NCI-H1092 (cell line): ENCODE measurements around the gene RMRP.
"Not testable (repeated sequence)": the region's sequence is repeated elsewhere in the genome, so short reads cannot be mapped to it uniquely, and the experiment has no call there.

Experiments
- DNase-seq: peaks from one replicate; lab custom pipeline; 2025; lab: John Stamatoyannopoulos, UW

Gene RMRP

DNA sequence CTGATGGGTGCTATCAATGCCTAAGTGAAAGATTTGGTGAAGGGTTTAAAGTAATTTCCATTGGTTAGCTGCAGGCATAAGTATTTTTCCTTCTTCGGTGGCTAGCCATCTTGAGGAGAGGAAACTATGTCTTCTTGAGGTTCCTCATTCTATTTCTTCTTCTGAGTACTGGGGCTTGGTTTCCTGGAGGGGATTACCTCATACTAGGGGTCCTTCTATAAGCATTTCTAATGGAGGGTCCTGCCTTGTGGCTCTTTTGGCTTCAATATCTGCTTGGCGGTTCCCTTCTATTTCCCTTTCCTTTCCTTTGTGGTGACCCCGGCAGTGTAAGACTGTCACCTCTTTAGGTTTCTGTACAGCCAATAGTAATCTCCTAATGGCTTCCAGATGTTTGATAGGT lies 16.3 kb downstream of the RMRP start:
- not testable (repeated sequence) for DNase-seq

DNA sequence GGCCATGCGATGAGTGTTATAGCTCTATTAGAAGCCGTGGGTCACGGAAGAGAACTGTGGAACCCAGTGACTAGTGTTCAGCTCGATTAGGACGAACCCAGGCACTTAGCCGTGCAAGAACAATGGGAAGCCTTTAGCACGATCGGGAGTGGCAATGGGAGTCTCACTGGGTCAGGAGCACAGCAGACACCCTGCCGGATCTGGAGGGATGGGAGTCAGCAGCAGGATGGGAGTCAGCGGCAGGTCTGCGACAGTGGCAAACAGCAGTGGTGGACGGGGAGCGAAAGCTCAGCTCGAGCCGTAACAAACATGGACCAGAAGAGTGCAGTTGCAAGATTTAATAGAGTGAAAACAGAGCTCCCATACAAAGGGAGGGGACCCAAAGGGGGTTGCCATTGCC lies 17.4 kb downstream of the RMRP start:
- DNase-seq: not testable (repeated sequence)

DNA sequence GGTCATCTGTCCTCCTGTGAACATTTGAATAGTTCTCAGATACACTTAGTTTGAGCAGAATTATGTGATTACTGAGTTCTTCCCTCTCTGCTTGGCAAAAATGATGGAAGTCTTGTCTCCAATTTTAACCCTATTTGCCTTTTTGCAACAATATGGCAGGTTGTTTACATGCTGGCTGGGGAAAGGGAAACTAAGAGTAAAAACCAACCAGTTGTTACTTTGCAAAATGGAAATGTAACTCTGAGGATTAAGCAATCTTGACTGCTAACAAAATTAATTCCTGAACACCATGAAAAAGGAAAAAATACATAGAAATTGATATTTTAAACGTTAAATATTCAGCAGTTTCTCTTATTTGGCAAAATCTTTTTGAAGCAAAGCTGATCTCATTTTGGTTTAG lies 18.2 kb downstream of the RMRP start:
- DNase-seq: no peak

DNA sequence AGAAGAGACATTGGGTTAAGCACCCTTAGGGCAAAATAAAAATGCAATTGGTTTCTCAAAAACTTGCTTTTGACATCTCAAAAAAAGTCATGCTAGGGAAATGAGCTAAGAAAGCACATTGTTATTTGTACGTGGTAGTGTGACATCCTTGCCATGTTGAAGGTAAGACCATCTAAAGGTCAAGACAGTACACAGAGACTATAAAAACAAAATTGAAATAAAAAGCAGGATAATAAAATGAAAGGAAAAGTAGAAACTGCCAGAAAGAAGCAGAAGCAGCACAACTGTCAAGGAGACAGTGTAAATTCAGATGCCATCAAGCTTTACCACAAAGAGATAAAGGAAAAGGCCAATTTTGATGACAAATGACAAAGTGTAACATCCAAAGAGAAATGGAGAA lies 18.6 kb downstream of the RMRP start:
- not testable (repeated sequence) for DNase-seq

DNA sequence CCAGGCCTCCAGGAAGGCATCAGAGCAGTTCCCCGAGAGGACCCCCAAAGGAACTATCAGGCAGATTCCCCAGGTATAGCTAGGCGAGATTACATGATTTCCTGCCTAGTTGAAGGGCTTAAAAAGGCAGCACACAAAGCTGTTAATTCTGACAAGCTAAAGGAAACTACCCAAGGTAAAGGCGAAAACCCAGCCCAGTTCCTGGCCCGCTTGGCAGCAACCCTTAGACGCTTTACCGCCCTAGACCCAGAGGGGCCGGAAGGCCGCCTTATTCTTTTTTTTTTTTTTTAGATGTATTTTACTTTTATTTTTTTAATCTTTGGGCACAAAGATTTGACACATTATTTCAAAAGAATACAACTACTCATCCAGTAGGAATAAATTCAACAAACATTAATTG lies 19.1 kb downstream of the RMRP start:
- DNase-seq: not testable (repeated sequence)

DNA sequence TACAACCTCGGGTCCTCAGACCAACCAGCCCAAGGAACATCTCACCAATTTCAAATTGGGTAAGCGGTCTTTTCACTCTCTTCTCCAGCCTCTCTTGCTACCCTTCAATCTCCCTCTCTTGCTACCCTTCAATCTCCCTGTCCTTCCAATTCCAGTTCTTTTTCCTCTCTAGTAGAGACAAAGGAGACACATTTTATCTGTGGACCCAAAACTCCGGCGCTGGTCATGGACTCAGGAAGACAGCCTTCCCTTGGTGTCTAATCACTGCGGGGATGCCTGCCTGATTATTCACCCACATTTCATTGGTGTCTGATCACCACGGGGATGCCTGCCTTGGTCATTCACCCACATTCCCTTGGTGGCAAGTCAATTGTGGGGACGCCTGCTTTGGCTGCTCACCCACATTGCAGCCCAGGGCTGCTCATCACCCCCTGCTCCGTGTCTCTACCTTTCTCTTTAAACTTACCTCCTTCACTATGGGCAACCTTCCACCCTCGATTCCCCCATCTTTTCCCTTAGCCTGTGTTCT lies 20.3 kb downstream of the RMRP start:
- not testable (repeated sequence) for DNase-seq

DNA sequence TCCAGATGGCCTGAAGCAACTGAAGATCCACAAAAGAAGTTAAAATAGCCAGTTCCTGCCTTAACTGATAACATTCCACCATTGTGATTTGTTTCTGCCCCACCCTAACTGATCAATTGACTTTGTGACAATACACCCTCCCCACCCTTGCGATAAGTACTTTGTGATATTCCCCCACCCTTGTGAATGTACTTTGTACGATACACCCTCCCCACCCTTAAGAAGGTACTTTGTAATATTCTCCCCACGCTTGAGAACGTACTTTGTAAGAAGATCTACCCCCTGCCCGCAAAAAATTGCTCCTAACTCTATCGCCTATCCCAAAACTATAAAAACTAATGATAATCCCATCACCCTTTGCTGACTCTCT lies 21.0 kb downstream of the RMRP start:
- DNase-seq: not testable (repeated sequence)

DNA sequence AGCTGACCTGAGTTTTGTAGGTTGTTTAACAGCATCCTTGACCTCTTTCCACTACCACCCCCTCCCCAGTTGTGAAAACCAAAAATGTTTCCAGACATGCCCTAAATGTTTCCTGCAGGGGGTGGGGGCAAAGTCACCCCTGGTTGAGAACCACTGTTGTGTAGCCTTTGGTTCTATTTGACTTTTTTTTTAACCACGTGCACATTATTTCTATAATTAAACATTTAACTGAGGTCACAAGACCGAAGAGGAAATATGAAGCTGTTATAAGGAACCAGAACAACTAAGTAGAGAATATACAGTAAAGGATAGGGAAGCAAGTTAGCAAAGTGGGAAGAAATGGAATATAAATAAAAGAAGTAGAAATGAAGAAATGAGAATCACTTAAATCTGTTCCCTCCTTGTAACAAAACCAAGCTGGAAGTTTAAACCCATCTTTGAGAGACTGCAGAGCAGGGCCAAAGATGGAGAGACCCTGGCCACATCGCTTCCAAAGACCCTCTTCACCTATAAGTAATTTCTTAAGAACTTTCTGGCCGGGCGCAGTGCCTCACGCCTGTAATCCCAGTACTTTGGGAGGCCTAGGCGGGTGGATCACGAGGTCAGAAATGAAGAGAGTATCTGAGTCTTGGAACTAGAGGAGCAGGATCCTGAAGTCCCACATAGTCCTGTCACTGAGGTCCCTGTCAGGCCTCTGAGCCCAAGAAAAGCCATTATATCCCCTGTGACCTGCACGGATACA lies 21.5 kb downstream of the RMRP start:
- no peak for DNase-seq

DNA sequence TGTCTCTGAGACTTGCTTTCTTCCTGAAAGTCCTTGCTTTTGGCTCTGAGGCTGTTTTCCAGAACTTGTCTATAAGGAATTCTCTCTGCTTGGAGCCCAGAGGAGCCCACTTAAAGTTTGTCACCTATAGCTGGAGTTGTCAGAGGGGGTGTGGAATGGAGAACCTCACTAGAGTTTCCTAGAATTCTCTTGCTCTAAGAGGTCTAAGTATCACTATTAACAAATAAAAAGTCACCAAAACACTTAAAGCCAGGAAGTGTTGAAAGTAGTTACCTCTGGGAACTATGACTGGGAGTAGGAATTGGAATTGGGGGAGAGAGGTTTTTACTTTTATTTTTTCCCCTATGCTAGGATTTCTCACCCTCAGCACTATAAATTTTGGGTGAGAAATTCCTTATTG lies 22.1 kb downstream of the RMRP start:
- DNase-seq: no peak

DNA sequence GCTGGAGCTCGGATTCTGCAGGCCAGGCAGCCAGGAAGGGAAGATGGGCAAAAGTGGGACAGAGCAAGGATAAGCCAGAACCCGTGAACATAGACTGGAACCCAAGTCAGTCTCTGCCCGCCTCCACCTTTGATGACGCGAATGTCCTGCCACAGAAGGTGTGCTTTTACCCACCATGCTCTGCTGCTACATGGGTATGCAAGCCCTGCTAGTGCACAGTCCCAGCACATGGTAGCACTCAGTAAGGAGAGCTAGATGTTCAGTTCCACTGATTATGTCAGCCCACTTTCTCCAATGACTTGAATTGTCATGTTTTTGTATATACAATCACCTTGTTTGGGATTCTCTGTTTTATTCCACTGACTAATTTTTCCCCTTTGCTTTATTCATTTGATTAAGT lies 28.2 kb downstream of the RMRP start:
- no peak for DNase-seq

DNA sequence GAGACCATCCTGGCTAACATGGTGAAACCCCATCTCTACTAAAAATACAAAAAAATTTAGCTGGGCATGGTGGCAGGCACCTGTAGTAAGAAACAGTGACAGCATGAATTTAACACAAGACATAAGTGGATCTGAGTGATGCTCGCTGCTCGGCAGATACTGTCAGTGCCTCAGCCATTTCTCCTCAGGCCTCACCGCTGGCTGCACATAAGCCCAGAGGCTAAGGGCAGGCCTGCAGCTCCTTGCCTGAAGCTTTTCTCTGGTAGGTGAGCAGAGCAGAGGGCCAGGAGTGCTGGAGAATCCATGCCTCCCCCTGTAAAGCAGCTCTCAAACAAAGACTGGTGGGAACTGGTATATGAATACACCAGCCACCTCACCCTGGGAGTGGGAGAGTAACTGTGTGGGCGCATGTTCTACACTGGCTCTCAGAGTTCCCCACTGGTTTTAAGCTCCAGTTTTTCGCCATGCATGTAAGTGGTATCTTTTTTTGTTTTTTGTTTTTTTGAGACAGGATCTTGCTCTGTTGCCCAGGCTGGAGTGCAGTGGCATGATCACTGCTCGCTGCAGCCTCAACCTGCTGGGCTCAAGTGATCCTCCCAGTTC lies 29.3 kb downstream of the RMRP start:
- no peak for DNase-seq

DNA sequence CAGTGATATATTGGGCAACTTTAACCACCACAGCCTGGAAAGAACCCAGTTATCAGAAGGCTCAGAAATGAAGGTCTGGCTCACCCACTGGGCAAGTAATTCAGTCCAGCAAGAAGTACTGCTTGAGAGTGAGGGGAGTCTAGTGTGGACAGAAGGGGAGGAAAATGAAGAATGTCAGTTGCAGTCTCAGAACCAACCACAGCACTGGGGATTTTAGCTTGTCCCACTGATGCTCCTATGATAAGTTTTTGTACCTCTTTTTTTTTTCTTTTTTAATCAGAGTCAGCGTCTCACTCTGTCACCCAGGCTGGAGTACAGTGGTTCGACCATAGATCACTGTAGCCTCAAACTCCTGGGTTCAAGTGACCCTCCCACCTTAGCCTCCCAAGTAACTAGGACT lies 30.2 kb downstream of the RMRP start:
- DNase-seq: no peak

DNA sequence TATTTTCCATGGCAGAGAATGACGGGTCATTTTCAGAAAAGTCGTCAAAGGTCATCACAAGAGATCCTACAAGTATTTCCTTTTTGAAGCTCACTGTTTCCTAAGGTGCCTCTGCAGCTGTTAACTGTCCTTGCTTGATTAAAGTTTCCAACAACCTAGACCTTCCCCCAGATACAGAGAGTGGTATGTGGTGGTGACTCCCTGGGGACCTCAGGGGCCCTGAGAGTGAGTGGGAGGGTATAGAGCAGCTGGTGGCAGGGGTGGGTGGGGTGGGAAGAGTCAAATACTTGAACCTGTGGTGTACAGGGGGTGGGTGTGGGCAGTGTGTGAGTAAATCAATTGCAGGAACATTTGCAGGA lies 38.0 kb downstream of the RMRP start:
- no peak for DNase-seq

DNA sequence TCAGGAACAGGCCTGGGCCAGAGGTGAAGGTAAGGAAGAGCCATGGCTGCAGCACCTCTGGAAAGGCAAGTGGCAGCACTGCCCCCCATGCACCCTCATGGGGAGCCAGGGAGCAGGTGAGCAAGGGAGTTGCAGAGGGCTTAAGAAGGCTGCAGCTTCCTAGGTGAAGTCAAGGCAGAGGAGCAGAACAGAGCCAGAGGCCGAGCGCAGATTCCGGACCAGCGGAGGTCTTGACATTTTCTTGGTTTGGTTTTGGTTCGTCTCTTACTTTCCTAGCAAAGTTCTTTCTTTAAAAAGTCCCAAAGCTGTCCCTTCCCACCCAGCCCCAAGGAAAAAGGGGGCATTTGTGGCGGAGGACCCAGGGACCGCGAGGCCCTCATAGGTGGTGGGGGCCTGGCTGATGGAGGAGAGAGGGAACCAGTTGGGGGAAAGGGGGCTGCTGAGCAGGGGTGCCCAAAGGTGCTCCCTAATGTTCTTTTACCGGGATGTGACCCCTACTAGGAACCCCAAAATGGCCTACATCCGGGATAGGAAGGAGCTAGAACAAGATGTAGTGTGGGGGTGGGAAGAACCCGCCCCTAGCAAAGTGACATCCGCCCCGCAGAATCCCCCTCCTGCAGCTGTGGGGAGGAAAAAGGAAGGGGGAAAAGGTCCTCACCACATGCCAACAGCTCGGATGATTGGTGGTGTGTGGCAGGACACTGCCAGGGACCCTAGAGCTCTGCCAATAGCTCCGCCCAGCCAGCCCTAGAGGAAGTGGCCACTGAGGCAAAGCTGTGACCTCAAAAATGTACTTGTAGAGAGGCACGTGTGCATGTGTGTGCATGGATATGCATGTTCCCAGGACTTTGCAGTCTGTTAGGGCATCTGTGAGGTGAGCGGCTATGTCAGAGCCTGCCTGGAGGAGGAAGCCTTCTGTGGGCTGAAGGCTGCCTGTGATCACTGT lies 38.7 kb downstream of the RMRP start:
- no peak for DNase-seq

DNA sequence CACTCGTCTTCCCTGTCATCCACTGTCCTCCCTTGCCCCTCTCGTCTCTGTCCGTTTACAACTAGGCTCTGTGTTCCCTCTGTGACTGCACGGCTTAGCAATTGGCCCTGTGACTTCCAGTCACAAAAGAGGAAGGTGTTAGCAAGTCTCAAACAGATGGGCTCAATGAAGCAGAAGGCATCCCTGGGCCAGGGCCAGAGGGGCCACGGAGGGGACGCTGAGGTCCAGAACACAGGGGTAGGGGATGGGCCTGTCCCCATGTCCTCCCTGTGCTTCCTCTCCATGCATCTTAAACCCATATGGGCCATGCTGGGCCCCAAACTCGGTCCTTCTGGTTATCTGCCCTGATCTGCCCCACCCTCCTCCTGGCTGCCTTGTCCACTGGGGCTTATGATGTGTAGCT lies 39.5 kb downstream of the RMRP start, which contains the start of gene CD72:
CD72 (minus strand) TSS at position 89 of the 403 bp plus-strand sequence. CDS start 110 bp downstream, outside the sequence.
- DNase-seq: no peak

DNA sequence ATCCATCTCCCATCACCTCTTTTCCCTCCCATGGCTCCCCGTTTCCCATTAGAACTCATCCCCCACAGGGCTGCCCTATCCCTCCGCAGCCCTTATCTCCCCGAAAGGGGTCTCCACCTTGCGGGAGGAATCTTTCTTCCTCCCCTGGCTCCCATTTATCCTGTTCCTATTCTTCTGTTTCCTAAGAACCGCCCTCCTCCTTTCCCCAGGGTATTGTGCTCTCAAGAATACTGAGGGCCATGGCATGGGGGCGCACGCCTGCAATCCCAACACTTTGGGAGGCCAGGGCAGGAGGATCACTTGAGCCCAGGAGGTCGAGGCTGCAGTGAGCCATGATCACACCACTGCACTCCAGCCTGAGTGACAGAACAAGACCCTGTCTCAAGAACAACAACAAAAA lies 40.3 kb downstream of the RMRP start:
- DNase-seq: no peak

DNA sequence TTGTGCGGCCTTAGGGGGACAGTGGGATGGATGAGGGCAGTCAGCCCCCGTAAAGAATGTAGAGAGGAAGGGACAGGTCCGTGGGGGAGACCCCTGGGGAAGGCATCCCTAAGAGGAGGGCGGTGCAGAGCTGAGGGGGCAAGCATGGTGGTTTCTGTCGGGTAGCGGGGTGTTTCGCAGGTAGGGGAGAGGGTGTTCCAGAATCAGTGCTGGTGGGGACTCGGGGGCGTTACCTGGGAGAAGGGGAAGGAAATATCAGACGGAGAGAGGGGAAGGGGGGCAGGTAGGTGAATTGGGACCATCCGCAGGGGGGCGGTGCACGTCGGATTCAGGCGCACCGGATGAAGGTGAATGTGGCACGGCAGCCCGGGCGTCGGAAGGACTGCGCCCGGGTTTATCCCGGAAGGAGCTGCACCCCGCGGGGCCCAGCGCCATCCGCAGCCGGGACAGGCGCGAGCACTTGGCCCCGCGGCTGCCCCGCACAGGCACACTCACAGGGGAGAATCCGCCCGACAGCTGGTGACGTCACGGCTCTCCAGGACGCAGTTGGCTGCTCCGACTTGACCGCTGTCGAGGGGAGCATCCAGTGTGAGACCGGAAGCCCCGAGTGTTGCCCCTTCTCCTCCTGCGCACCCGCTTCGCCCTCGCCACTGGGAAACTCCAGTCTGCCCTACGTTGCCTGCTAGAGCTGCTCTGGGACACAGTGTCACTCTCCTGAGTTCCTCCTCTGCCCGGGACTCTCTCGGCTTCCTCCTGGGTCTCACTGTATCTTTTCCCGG lies 40.9 kb downstream of the RMRP start:
- DNase-seq: peak; percentile 13

DNA sequence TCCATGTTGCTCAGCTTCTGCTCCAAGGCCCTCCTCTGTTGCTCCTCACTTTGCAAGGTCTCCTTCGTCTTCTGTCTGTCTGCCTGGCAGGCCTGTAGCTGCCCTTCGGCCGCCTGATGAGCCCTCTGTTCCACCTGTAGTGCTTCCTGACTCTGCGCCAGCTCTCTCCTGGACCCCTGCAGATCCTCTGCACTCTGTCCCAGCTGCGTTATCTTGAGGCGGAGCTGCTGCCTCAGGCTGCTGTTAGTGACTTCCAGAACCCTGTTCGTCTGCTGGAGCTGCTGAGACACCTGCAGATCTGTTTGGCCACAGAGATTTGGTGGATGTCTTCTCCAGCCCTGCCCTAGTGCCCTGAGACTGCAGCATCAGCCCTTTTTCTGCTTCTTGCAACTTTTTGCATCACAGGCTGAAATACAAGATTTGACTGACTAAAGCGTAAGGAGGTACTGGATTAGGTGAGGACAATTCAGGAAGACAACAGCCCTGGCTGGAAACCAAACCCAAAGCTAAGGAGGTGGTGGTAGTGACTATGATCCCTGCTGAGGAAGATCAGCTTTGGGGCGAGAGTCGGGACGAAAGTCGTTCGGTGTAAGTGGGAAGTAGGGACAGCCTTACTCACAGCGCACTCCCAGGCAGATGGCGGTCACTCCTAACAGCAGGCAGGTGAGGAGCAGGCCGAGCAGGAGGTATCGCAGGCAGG lies 41.7 kb downstream of the RMRP start:
- no peak for DNase-seq

DNA sequence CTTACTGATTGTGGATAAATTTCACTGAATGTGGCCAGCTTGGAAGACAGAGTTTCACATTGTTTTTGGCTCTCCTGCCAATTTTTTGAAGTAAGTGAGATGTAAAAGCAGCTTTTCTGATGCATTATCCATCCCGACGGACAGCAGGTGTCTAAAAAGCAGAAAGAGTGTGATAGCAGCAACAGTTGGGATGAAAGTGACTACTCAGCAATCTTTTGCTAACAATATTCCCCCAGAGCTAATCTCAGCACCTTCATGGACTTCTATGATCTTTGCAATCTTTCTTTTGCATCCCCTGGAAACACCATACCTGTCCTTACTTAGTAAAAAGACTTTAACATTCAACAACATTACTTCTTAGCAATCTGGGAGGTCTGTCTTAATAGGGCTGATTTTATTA lies 45.0 kb downstream of the RMRP start:
- no peak for DNase-seq

DNA sequence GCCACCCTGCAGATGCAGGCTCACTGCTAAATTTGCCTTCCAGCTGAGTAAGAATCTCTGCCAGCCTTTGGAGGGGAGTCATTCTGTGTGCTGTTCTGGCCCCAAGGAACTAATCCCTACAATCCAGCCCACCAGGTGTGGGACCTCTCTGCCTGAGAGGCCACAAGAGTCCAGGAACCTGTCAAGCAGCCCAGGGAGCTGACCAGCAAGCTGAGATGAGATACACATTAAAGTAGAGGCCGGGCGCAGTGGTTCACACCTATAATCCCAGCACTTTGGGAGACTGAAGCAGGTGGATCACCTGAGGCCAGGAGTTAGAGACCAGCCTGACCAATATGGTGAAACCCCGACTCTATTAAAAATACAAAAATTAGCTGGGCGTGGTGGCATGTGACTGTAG lies 45.8 kb downstream of the RMRP start:
- DNase-seq: not testable (repeated sequence)

DNA sequence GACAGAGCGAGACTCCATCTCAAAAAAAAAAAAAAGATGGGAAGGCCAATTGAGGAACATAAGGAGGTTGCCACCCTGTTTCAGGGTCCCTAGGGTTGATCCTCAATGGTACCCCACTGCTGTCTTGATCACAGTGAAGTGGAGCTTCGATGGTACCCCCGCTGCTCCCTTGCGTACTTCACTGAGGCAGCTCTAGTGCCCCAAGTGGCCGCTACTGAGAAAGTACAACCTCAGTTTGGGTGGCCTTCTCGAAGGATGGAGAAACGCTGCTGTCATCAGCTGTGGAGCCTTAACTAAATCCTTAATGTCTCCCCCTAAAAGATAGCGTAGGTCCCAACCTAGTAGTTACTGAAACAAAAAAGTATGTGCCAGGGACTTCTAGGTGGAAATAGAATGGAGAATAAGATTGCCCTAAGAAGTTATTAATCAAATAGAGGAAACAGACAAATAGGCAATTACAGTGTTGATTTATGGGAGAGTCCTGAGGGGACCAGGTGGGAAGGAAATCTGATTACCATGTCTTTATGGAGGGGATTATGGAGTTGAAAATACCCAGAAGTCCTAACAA lies 46.5 kb downstream of the RMRP start:
- no peak for DNase-seq
